Kidney epithelial cell (primary cell): ENCODE results near the gene BEX3. TPM values are rescaled to one million over a fixed set of nuclear protein-coding genes. Genes with fewer than 3 reads are reported as not detected.
"Not testable (repeated sequence)": the region's sequence is repeated elsewhere in the genome, so short reads cannot be mapped to it uniquely, and the experiment has no call there.

Experiments
- DNase-seq: peaks from one replicate; pipeline ENCODE4 v3.0.0-alpha.2; 2010; ENCODE audit warnings: low read depth
- H3K27me3 ChIP-seq: 2 replicates; pipeline ENCODE4 v1.6.0; 2011; ENCODE audit warnings: low read length; ENCODE audit not compliant: control insufficient read depth, insufficient read depth
- H3K36me3 ChIP-seq: 2 replicates; pipeline ENCODE4 v1.5.1; 2011; ENCODE audit warnings: low read length; ENCODE audit not compliant: control insufficient read depth, insufficient read depth
- H3K4me3 ChIP-seq: 2 replicates; pipeline ENCODE4 v1.5.1; 2011; ENCODE audit warnings: low read depth, mild to moderate bottlenecking, control low read depth, low read length
- CTCF ChIP-seq: IDR thresholded peaks from 2 replicates; pipeline ENCODE4 v1.5.1; 2011; ENCODE audit warnings: mild to moderate bottlenecking, moderate library complexity, low read length, control low read depth, inconsistent platforms; ENCODE audit not compliant: insufficient read depth, poor library complexity, severe bottlenecking
- total RNA-seq: library from RNA; depleted of rRNA; stranded (reverse); fragments of >200 nt; gene quantifications from 2 replicates; pipeline ENCODE4 v1.2.3, GENCODE V29; 2015

Gene BEX3
- total RNA-seq, 1 donor from 2014 or later = 164 TPM

- no peaks in the 10 kb centered on the region for H3K36me3 ChIP-seq
- H3K27me3 ChIP-seq = no peaks in the 10 kb centered on the region
- TF ChIP-seq CTCF = no peak
- DNase-seq = no peak
- no peak overlapping the region for H3K4me3 ChIP-seq
These were observed 23.4 kb downstream of the BEX3 start for GRCh38 chrX:103399744-103400143.

- Histone ChIP-seq H3K36me3 (no peaks in the 10 kb centered on the region), H3K27me3 (no peaks in the 10 kb centered on the region), H3K4me3 (no peak overlapping the region)
- DNase-seq = no peak
- TF ChIP-seq CTCF = no peak
These were observed 24.6 kb downstream of the BEX3 start for GRCh38 chrX:103400931-103401330.

GRCh38 chrX:103404231-103405008, 28.1 kb downstream of the BEX3 start:
- Histone ChIP-seq H3K36me3 (no peaks in the 10 kb centered on the region), H3K4me3 (peak overlapping the region; percentile 45), H3K27me3 (no peaks in the 10 kb centered on the region)
- no peak for DNase-seq
- no peak for TF ChIP-seq CTCF

GRCh38 chrX:103405009-103405333, 28.6 kb downstream of the BEX3 start:
- H3K4me3 ChIP-seq = peak overlapping the region; percentile 45
- DNase-seq = no peak
- no peaks in the 10 kb centered on the region for H3K27me3 ChIP-seq
- no peaks in the 10 kb centered on the region for H3K36me3 ChIP-seq
- TF ChIP-seq CTCF = no peak

- H3K36me3 ChIP-seq = no peaks in the 10 kb centered on the region
- no peak for TF ChIP-seq CTCF
These were observed 29.9 kb downstream of the BEX3 start for GRCh38 chrX:103406256-103406655.

GRCh38 chrX:103407776-103408175, 31.4 kb downstream of the BEX3 start:
- TF ChIP-seq CTCF = no peak
- no peak for DNase-seq
- no peaks in the 10 kb centered on the region for H3K36me3 ChIP-seq
- H3K27me3 ChIP-seq = no peaks in the 10 kb centered on the region
- H3K4me3 ChIP-seq = no peak overlapping the region

More at GRCh38 chrX:103406256-103406655, 29.9 kb downstream of the BEX3 start:
- Histone ChIP-seq H3K4me3 (no peak overlapping the region), H3K27me3 (no peaks in the 10 kb centered on the region)
- no peak for DNase-seq

GRCh38 chrX:103411721-103412120, 35.4 kb downstream of the BEX3 start:
- not testable (repeated sequence) for DNase-seq, H3K36me3 ChIP-seq, H3K27me3 ChIP-seq, H3K4me3 ChIP-seq
